ENCODE measurements around the gene PRELID1. TPM values are rescaled to one million over a fixed set of nuclear protein-coding genes. Genes with fewer than 3 reads are reported as not detected.
"Not testable (repeated sequence)": the region's sequence is repeated elsewhere in the genome, so short reads cannot be mapped to it uniquely, and the experiment has no call there.

PRELID1 gene
- polyA plus RNA-seq, 1 donor, result 271 TPM

- WGBS (ENCODE audit: insufficient coverage, low lambda C conversion rate), result 100% methylated on average over 1 of the region's 11 CpGs
- Histone ChIP-seq H3K36me3 (ENCODE audit: control insufficient read depth, insufficient read depth, low read length) (peaks cover 47% of the 10 kb centered on the region), H3K4me1 (ENCODE audit: control insufficient read depth, insufficient read depth, low read length) (peaks cover 37% of the 10 kb centered on the region)
- DNase-seq; H3K27me3 ChIP-seq (ENCODE audit: control insufficient read depth, insufficient read depth, low read length); H3K27ac ChIP-seq (ENCODE audit: low read length); H3K4me3 ChIP-seq (ENCODE audit: low read length); H3K9me3 ChIP-seq (ENCODE audit: control insufficient read depth, low read depth, low read length): not testable (repeated sequence)
These were observed 2.6 kb downstream of the PRELID1 start for GRCh38 chr5:177306103-177306640.

- Histone ChIP-seq H3K27ac (ENCODE audit: low read length) (no peak overlapping the region), H3K36me3 (ENCODE audit: control insufficient read depth, insufficient read depth, low read length) (peaks cover 40% of the 10 kb centered on the region), H3K4me3 (ENCODE audit: low read length) (no peak overlapping the region), H3K27me3 (ENCODE audit: control insufficient read depth, insufficient read depth, low read length) (no peaks in the 10 kb centered on the region), H3K9me3 (ENCODE audit: control insufficient read depth, low read depth, low read length) (no peaks in the 10 kb centered on the region), H3K4me1 (ENCODE audit: control insufficient read depth, insufficient read depth, low read length) (peaks cover 35% of the 10 kb centered on the region)
- DNase-seq, result peak in 1 of 2 donors; percentile 35
- WGBS (ENCODE audit: insufficient coverage, low lambda C conversion rate), result 100% methylated on average over 1 of the region's 15 CpGs
These were observed 3.3 kb downstream of the PRELID1 start for GRCh38 chr5:177306674-177307543.

GRCh38 chr5:177307544-177308363, 4.2 kb downstream of the PRELID1 start:
- no peaks in the 10 kb centered on the region for H3K27me3 ChIP-seq (ENCODE audit: control insufficient read depth, insufficient read depth, low read length)
- WGBS (ENCODE audit: insufficient coverage, low lambda C conversion rate), result 100% methylated on average over 1 of the region's 43 CpGs
- DNase-seq, result no peak
- no peaks in the 10 kb centered on the region for H3K9me3 ChIP-seq (ENCODE audit: control insufficient read depth, low read depth, low read length)
- H3K36me3 ChIP-seq (ENCODE audit: control insufficient read depth, insufficient read depth, low read length), result peaks cover 39% of the 10 kb centered on the region
- H3K4me3 ChIP-seq (ENCODE audit: low read length), result no peak overlapping the region
- H3K27ac ChIP-seq (ENCODE audit: low read length), result no peak overlapping the region
- peaks cover 32% of the 10 kb centered on the region for H3K4me1 ChIP-seq (ENCODE audit: control insufficient read depth, insufficient read depth, low read length)

- Histone ChIP-seq H3K4me3 (ENCODE audit: low read length) (no peak overlapping the region), H3K4me1 (ENCODE audit: control insufficient read depth, insufficient read depth, low read length) (peaks cover 36% of the 10 kb centered on the region)
- DNase-seq, result no peak
These were observed 5.1 kb downstream of the PRELID1 start for GRCh38 chr5:177308740-177309139.

GRCh38 chr5:177309351-177310191, 6.0 kb downstream of the PRELID1 start:
- Histone ChIP-seq H3K27me3 (ENCODE audit: control insufficient read depth, insufficient read depth, low read length) (no peaks in the 10 kb centered on the region), H3K9me3 (ENCODE audit: control insufficient read depth, low read depth, low read length) (no peaks in the 10 kb centered on the region), H3K36me3 (ENCODE audit: control insufficient read depth, insufficient read depth, low read length) (peaks cover 39% of the 10 kb centered on the region), H3K4me3 (ENCODE audit: low read length) (no peak overlapping the region), H3K4me1 (ENCODE audit: control insufficient read depth, insufficient read depth, low read length) (peaks cover 36% of the 10 kb centered on the region), H3K27ac (ENCODE audit: low read length) (no peak overlapping the region)
- WGBS (ENCODE audit: insufficient coverage, low lambda C conversion rate), result no CpG with 5 or more reads among the region's 10 CpGs
- peak in 1 of 2 donors; percentile 64 for DNase-seq

More at GRCh38 chr5:177308740-177309139, 5.1 kb downstream of the PRELID1 start:
- WGBS (ENCODE audit: insufficient coverage, low lambda C conversion rate), result 83% methylated on average over 3 of the region's 11 CpGs
- Histone ChIP-seq H3K27me3 (ENCODE audit: control insufficient read depth, insufficient read depth, low read length) (no peaks in the 10 kb centered on the region), H3K27ac (ENCODE audit: low read length) (no peak overlapping the region), H3K36me3 (ENCODE audit: control insufficient read depth, insufficient read depth, low read length) (peaks cover 39% of the 10 kb centered on the region), H3K9me3 (ENCODE audit: control insufficient read depth, low read depth, low read length) (no peaks in the 10 kb centered on the region)

- WGBS (ENCODE audit: insufficient coverage, low lambda C conversion rate), result no CpG with 5 or more reads among the region's 13 CpGs
- Histone ChIP-seq H3K4me3 (ENCODE audit: low read length) (peak overlapping the region; percentile 71), H3K36me3 (ENCODE audit: control insufficient read depth, insufficient read depth, low read length) (peaks cover 33% of the 10 kb centered on the region), H3K9me3 (ENCODE audit: control insufficient read depth, low read depth, low read length) (no peaks in the 10 kb centered on the region), H3K27ac (ENCODE audit: low read length) (no peak overlapping the region), H3K4me1 (ENCODE audit: control insufficient read depth, insufficient read depth, low read length) (peaks cover 31% of the 10 kb centered on the region), H3K27me3 (ENCODE audit: control insufficient read depth, insufficient read depth, low read length) (no peaks in the 10 kb centered on the region)
- no peak for DNase-seq
These were observed 6.7 kb downstream of the PRELID1 start for GRCh38 chr5:177310332-177310731.

- WGBS (ENCODE audit: insufficient coverage, low lambda C conversion rate), result 60% methylated on average over 1 of the region's 20 CpGs
- Histone ChIP-seq H3K9me3 (ENCODE audit: control insufficient read depth, low read depth, low read length) (no peaks in the 10 kb centered on the region), H3K27me3 (ENCODE audit: control insufficient read depth, insufficient read depth, low read length) (no peaks in the 10 kb centered on the region), H3K4me1 (ENCODE audit: control insufficient read depth, insufficient read depth, low read length) (peaks cover 28% of the 10 kb centered on the region), H3K27ac (ENCODE audit: low read length) (no peak overlapping the region), H3K4me3 (ENCODE audit: low read length) (peak overlapping the region; percentile 71), H3K36me3 (ENCODE audit: control insufficient read depth, insufficient read depth, low read length) (peaks cover 27% of the 10 kb centered on the region)
- peak in 1 of 2 donors; percentile 37 for DNase-seq
These were observed 7.3 kb downstream of the PRELID1 start for GRCh38 chr5:177310757-177311391.

GRCh38 chr5:177311392-177311722, 7.8 kb downstream of the PRELID1 start:
- Histone ChIP-seq H3K36me3 (ENCODE audit: control insufficient read depth, insufficient read depth, low read length) (peaks cover 23% of the 10 kb centered on the region), H3K4me3 (ENCODE audit: low read length) (peak overlapping the region; percentile 71), H3K27me3 (ENCODE audit: control insufficient read depth, insufficient read depth, low read length) (no peaks in the 10 kb centered on the region), H3K27ac (ENCODE audit: low read length) (no peak overlapping the region), H3K9me3 (ENCODE audit: control insufficient read depth, low read depth, low read length) (no peaks in the 10 kb centered on the region), H3K4me1 (ENCODE audit: control insufficient read depth, insufficient read depth, low read length) (peaks cover 28% of the 10 kb centered on the region)
- DNase-seq, result no peak
- WGBS (ENCODE audit: insufficient coverage, low lambda C conversion rate), result no CpG with 5 or more reads among the region's 23 CpGs

- Histone ChIP-seq H3K4me1 (ENCODE audit: control insufficient read depth, insufficient read depth, low read length) (peaks cover 28% of the 10 kb centered on the region), H3K4me3 (ENCODE audit: low read length) (peak within 1 kb of the TSS; percentile 71), H3K9me3 (ENCODE audit: control insufficient read depth, low read depth, low read length) (no peaks in the 10 kb centered on the region), H3K36me3 (ENCODE audit: control insufficient read depth, insufficient read depth, low read length) (peaks cover 16% of the 10 kb centered on the region), H3K27me3 (ENCODE audit: control insufficient read depth, insufficient read depth, low read length) (no peaks in the 10 kb centered on the region), H3K27ac (ENCODE audit: low read length) (peak within 1 kb of the TSS; percentile 65)
- DNase-seq, result peak; percentile 94 to 95
- WGBS (ENCODE audit: insufficient coverage, low lambda C conversion rate), result no CpG with 5 or more reads among the region's 78 CpGs
These were observed 8.4 kb downstream of the PRELID1 start, which contains the start of gene MXD3 for GRCh38 chr5:177311723-177312648. MXD3 (minus strand) TSS chr5:177311898; CDS start chr5:177311830, 68 bp downstream.

Measured in large intestine (tissue), 3 donors.